Fibroblast of lung (primary cell): Measurements from ENCODE around the gene SEMA5A. TPM values are rescaled to one million over a fixed set of nuclear protein-coding genes. Genes with fewer than 3 reads are reported as not detected.

ENCODE experiments used
- DNase-seq, 2 donors: peaks; one replicate each; pipeline versions ENCODE4 v3.0.0 to v3.0.0-alpha.2; 2010; ENCODE audit warnings: low read depth in 2 of 2
- H2AFZ ChIP-seq: 2 replicates; pipeline ENCODE4 v1.5.1; 2012; ENCODE audit warnings: low read length, control low read depth, inconsistent platforms
- H3K27ac ChIP-seq: 2 replicates; pipeline ENCODE4 v1.5.1; 2011; ENCODE audit warnings: low read length, control low read depth; ENCODE audit not compliant: insufficient read depth
- H3K27me3 ChIP-seq: 2 replicates; pipeline ENCODE4 v1.5.1; 2011; ENCODE audit warnings: mild to moderate bottlenecking, low read length; ENCODE audit not compliant: control insufficient read depth, insufficient read depth
- H3K36me3 ChIP-seq: 2 replicates; pipeline ENCODE4 v1.5.1; 2011; ENCODE audit warnings: low read length; ENCODE audit not compliant: control insufficient read depth, insufficient read depth
- H3K4me1 ChIP-seq: 2 replicates; pipeline ENCODE4 v1.5.1; 2011; ENCODE audit warnings: low read length; ENCODE audit not compliant: control insufficient read depth, insufficient read depth; ENCODE audit errors: extremely low read depth
- H3K4me2 ChIP-seq: 2 replicates; pipeline ENCODE4 v1.5.1; 2011; ENCODE audit warnings: low read length, control low read depth; ENCODE audit not compliant: insufficient read depth; ENCODE audit errors: extremely low read depth
- H3K4me3 ChIP-seq, 4 experiments: fragments of 200-600 bp in 1 of 4; sonication (generic) in 1 of 4; replicated peaks in 1 of 4; 2 replicates each; pipeline ENCODE4 v1.5.1; 2011 to 2016; ENCODE audit warnings: low read length in 4 of 4, low read depth in 3 of 4, mild to moderate bottlenecking in 3 of 4, control low read depth in 2 of 4, inconsistent platforms in 1 of 4, mixed read lengths in 1 of 4; ENCODE audit not compliant: insufficient read depth in 1 of 4; ENCODE audit errors: control extremely low read depth in 1 of 4
- H3K79me2 ChIP-seq: 2 replicates; pipeline ENCODE4 v1.5.1; 2012; ENCODE audit warnings: mild to moderate bottlenecking, low read length, inconsistent platforms; ENCODE audit not compliant: control insufficient read depth, insufficient read depth
- H3K9ac ChIP-seq: 2 replicates; pipeline ENCODE4 v1.5.1; 2011; ENCODE audit warnings: mild to moderate bottlenecking, low read length, control low read depth; ENCODE audit not compliant: insufficient read depth
- H3K9me3 ChIP-seq: 2 replicates; pipeline ENCODE4 v1.5.1; 2012; ENCODE audit warnings: low read depth, low read length; ENCODE audit not compliant: control insufficient read depth, insufficient read depth
- H4K20me1 ChIP-seq: 2 replicates; pipeline ENCODE4 v1.5.1; 2011; ENCODE audit warnings: low read length; ENCODE audit not compliant: control insufficient read depth, insufficient read depth; ENCODE audit errors: extremely low read depth
- EZH2 ChIP-seq: IDR thresholded peaks from 2 replicates; pipeline ENCODE4 v1.5.1; 2012; ENCODE audit warnings: low read length, control low read depth, mild to moderate bottlenecking; ENCODE audit errors: missing control alignments
- polyA plus RNA-seq, 2 donors: library from polyadenylated mRNA; depleted of rRNA in 1 of 2; stranded (reverse) in 1 of 2; unstranded in 1 of 2; fragments of >200 nt; gene quantifications; 2 replicates each; pipeline ENCODE4 v1.2.1, GENCODE V29; 2011 to 2012; ENCODE audit warnings: missing spikeins in 1 of 2
- total RNA-seq: library from RNA; depleted of rRNA; stranded (reverse); fragments of >200 nt; gene quantifications from 2 replicates; pipeline ENCODE4 v1.2.1, GENCODE V29; 2014
- TF ChIP-seq, protein P1 (sequence below), 2 donors: IDR thresholded peaks in 1 of 2; conservative IDR thresholded peaks in 1 of 2; 1 replicate in 1 of 2; 2 replicates in 1 of 2; pipeline ENCODE4 v1.5.1; 2011 to 2012; ENCODE audit warnings: low read length in 2 of 2, control low read depth in 1 of 2, inconsistent platforms in 1 of 2, low read depth in 1 of 2, mild to moderate bottlenecking in 1 of 2

The SEMA5A gene
- total and polyA plus RNA-seq, 2 donors (not counting 1 experiment from before 2014, with no cell fraction given): 30.6 to 49.0 TPM

GRCh38 chr5:9284272-9284671, 261.6 kb downstream of the SEMA5A start:
- Histone ChIP-seq H3K4me3 (peak overlapping the region in 1 of 4 experiments; percentile 9), H3K79me2 (no peaks in the 10 kb centered on the region), H3K27me3 (no peaks in the 10 kb centered on the region), H3K27ac (peak overlapping the region; percentile 2), H4K20me1 (no peaks in the 10 kb centered on the region), H3K9ac (no peak overlapping the region), H3K4me1 (peaks cover 4% of the 10 kb centered on the region), H3K4me2 (peak overlapping the region; percentile 54), H3K9me3 (no peaks in the 10 kb centered on the region), H2AFZ (no peak overlapping the region), H3K36me3 (no peaks in the 10 kb centered on the region)
- TF ChIP-seq EZH2: no peak
- TF ChIP-seq, protein P1, sequence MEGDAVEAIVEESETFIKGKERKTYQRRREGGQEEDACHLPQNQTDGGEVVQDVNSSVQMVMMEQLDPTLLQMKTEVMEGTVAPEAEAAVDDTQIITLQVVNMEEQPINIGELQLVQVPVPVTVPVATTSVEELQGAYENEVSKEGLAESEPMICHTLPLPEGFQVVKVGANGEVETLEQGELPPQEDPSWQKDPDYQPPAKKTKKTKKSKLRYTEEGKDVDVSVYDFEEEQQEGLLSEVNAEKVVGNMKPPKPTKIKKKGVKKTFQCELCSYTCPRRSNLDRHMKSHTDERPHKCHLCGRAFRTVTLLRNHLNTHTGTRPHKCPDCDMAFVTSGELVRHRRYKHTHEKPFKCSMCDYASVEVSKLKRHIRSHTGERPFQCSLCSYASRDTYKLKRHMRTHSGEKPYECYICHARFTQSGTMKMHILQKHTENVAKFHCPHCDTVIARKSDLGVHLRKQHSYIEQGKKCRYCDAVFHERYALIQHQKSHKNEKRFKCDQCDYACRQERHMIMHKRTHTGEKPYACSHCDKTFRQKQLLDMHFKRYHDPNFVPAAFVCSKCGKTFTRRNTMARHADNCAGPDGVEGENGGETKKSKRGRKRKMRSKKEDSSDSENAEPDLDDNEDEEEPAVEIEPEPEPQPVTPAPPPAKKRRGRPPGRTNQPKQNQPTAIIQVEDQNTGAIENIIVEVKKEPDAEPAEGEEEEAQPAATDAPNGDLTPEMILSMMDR (conservative IDR thresholded peaks at IDR 0.05 in 1 of 2, IDR thresholded peaks at IDR 0.05 in 1 of 2; ENCODE audit: low read depth in 1 of 2, low read length in 2 of 2): no peak
- DNase-seq: no peak

DNA sequence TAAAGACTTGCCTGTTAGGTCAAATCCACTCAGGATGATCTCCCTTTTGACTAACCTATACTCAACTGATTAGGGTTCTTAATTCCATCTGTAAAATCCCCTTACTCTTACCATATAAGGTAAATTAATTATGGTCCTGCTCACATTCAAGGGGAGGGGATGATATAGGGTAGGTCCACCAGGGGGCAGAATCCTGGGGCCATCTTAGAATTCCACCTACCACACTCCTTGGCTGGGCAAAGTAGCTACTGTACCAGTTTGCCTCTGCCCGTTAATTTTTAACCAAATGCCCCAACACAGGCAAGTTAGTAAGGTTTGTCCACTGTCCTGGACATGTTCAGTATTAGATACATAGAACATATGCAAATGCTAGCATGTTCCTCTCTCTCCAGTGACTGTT, 262.4 kb downstream of the SEMA5A start:
- Histone ChIP-seq H3K27me3 (no peaks in the 10 kb centered on the region), H4K20me1 (no peaks in the 10 kb centered on the region), H3K4me1 (peaks cover 4% of the 10 kb centered on the region), H3K79me2 (no peaks in the 10 kb centered on the region), H3K27ac (no peak overlapping the region), H3K9ac (no peak overlapping the region), H3K4me3 (no peak overlapping the region), H3K4me2 (no peak overlapping the region), H3K36me3 (no peaks in the 10 kb centered on the region), H3K9me3 (no peaks in the 10 kb centered on the region), H2AFZ (no peak overlapping the region)
- TF ChIP-seq EZH2: no peak
- TF ChIP-seq, protein P1 (conservative IDR thresholded peaks at IDR 0.05 in 1 of 2, IDR thresholded peaks at IDR 0.05 in 1 of 2; ENCODE audit: low read depth in 1 of 2, low read length in 2 of 2): no peak
- no peak for DNase-seq

DNA sequence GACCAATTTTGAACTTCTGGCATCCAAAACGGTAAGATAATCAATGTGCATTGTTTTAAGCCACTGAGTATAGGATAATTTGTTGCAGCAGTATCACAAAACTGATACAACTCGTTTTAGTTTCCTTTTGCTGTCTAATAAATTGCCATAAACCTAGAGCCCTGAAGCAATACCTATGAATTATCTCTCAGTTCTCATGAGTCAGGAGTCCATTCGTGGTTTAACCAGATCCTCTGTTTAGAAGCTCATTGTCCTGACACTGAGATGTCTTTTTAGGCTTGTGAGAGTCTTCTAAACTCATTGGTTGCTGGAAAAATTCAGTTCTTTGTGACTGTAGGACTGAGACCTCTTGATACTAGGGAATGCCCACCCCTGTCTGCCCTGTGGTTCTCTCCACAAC, 262.9 kb downstream of the SEMA5A start:
- H3K9ac ChIP-seq: no peak overlapping the region
- no peak overlapping the region for H3K27ac ChIP-seq
- DNase-seq: no peak
- no peaks in the 10 kb centered on the region for H3K9me3 ChIP-seq
- no peaks in the 10 kb centered on the region for H3K36me3 ChIP-seq
- TF ChIP-seq, protein P1 (conservative IDR thresholded peaks at IDR 0.05 in 1 of 2, IDR thresholded peaks at IDR 0.05 in 1 of 2; ENCODE audit: low read depth in 1 of 2, low read length in 2 of 2): no peak
- TF ChIP-seq EZH2: no peak
- no peaks in the 10 kb centered on the region for H4K20me1 ChIP-seq
- no peaks in the 10 kb centered on the region for H3K27me3 ChIP-seq
- no peak overlapping the region for H3K4me3 ChIP-seq
- H3K4me1 ChIP-seq: peaks cover 4% of the 10 kb centered on the region
- no peak overlapping the region for H2AFZ ChIP-seq
- H3K79me2 ChIP-seq: no peaks in the 10 kb centered on the region
- H3K4me2 ChIP-seq: no peak overlapping the region
